ENCODE results near the gene SRC. TPM values are rescaled to one million over a fixed set of nuclear protein-coding genes. Genes with fewer than 3 reads are reported as not detected.

SRC gene
- total and polyA plus RNA-seq, 2 donors (not counting 3 experiments of a cell fraction or from before 2014, with no cell fraction given): 22.6 to 29.4 TPM

- dilution Hi-C loops (cut with MboI; ENCODE audit: extremely low pct_ligation_motif_present, low sequenced_read_pairs) (no loop called here), intact Hi-C loops (cut with micrococcal nuclease) (loop anchor here (2.0 kb wide), 1 partner anchor 144 kb away; the partner anchor contains the start of gene BLCAP)
- Histone ChIP-seq H3K9ac (replicated peaks; ENCODE audit: extremely low read depth, insufficient read depth, low read length) (no peak overlapping the region), H3K9me1 (replicated peaks; ENCODE audit: control insufficient read depth, extremely low read depth, insufficient read depth, low read length) (no peaks in the 10 kb centered on the region), H2AFZ (ENCODE audit: low read depth, low read length) (no peak overlapping the region), H3K4me2 (ENCODE audit: insufficient read depth, low read length) (no peak overlapping the region), H3K27me3 (ENCODE audit: control insufficient read depth in 2 of 2, insufficient read depth in 2 of 2, low read length in 2 of 2) (no peaks in the 10 kb centered on the region), H3K4me3 (replicated peaks in 1 of 3; ENCODE audit: insufficient read depth in 1 of 3, low read depth in 1 of 3, low read length in 3 of 3) (no peak overlapping the region), H3K79me2 (ENCODE audit: control insufficient read depth, insufficient read depth, low read length) (peaks cover 4% of the 10 kb centered on the region), H4K20me1 (replicated peaks; ENCODE audit: control insufficient read depth, extremely low read depth, insufficient read depth, low read length) (no peaks in the 10 kb centered on the region), H3K9me3 (replicated peaks; ENCODE audit: control insufficient read depth, insufficient read depth, low read length) (no peaks in the 10 kb centered on the region), H3K4me1 (ENCODE audit: control insufficient read depth, extremely low read depth, insufficient read depth, low read length) (peaks cover 29% of the 10 kb centered on the region), H3K36me3 (ENCODE audit: control insufficient read depth in 2 of 2, extremely low read depth in 1 of 2, insufficient read depth in 2 of 2, low read length in 2 of 2) (peaks cover 0 to 7% of the 10 kb centered on the region in 2 experiments), H3K27ac (ENCODE audit: insufficient read depth, low read depth, low read length) (no peak overlapping the region)
- POLR2A ChIA-PET: no interaction called here
- no peak for FAIRE-seq
- BruUV-seq (replicated peaks): no TSS peak
- CTCF ChIA-PET: interaction anchor here (0.7 to 4.0 kb wide), 6 partner anchors 30 to 152 kb away, joined by 3 to 32 read pairs (median 7); no protein-coding TSS in a partner anchor
- DNase-seq (ENCODE audit: low read depth, low spot score): no peak
- no peak for TF ChIP-seq FOS (IDR thresholded peaks at IDR 0.05; ENCODE audit: borderline replicate concordance, insufficient read depth, low read length)
Observed at GRCh38 chr20:37382482-37383120, 36.7 kb downstream of the SRC start.

GRCh38 chr20:37383229-37383989 is 37.5 kb downstream of the SRC start:
- Histone ChIP-seq H3K9ac (replicated peaks; ENCODE audit: extremely low read depth, insufficient read depth, low read length) (no peak overlapping the region), H3K36me3 (ENCODE audit: control insufficient read depth in 2 of 2, extremely low read depth in 1 of 2, insufficient read depth in 2 of 2, low read length in 2 of 2) (peaks cover 0 to 10% of the 10 kb centered on the region in 2 experiments), H3K4me1 (ENCODE audit: control insufficient read depth, extremely low read depth, insufficient read depth, low read length) (peaks cover 26% of the 10 kb centered on the region), H3K4me3 (replicated peaks in 1 of 3; ENCODE audit: insufficient read depth in 1 of 3, low read depth in 1 of 3, low read length in 3 of 3) (no peak overlapping the region), H3K27me3 (ENCODE audit: control insufficient read depth in 2 of 2, insufficient read depth in 2 of 2, low read length in 2 of 2) (no peaks in the 10 kb centered on the region), H2AFZ (ENCODE audit: low read depth, low read length) (no peak overlapping the region), H3K9me1 (replicated peaks; ENCODE audit: control insufficient read depth, extremely low read depth, insufficient read depth, low read length) (no peaks in the 10 kb centered on the region), H4K20me1 (replicated peaks; ENCODE audit: control insufficient read depth, extremely low read depth, insufficient read depth, low read length) (no peaks in the 10 kb centered on the region), H3K4me2 (ENCODE audit: insufficient read depth, low read length) (no peak overlapping the region), H3K9me3 (replicated peaks; ENCODE audit: control insufficient read depth, insufficient read depth, low read length) (no peaks in the 10 kb centered on the region), H3K79me2 (ENCODE audit: control insufficient read depth, insufficient read depth, low read length) (peaks cover 4% of the 10 kb centered on the region), H3K27ac (ENCODE audit: insufficient read depth, low read depth, low read length) (no peak overlapping the region)
- dilution Hi-C loops (cut with MboI; ENCODE audit: extremely low pct_ligation_motif_present, low sequenced_read_pairs) (no loop called here), intact Hi-C loops (cut with micrococcal nuclease) (loop anchor here (2.0 kb wide), 1 partner anchor 143 kb away; the partner anchor contains the start of gene BLCAP)
- DNase-seq (ENCODE audit: low read depth, low spot score): peak; percentile 66
- FAIRE-seq: peak; percentile 91
- TF ChIP-seq JUN (IDR thresholded peaks at IDR 0.05; ENCODE audit: borderline replicate concordance, insufficient read depth, insufficient read length, low read depth) (peak; percentile 52), MYC (IDR thresholded peaks at IDR 0.05; ENCODE audit: low read depth, low read length) (no peak), FOS (IDR thresholded peaks at IDR 0.05; ENCODE audit: borderline replicate concordance, insufficient read depth, low read length) (peak; percentile 50), POLR2AphosphoS5 (IDR thresholded peaks at IDR 0.05; ENCODE audit: insufficient read depth, low read depth, low read length) (peak; percentile 32)
- TSS peak; percentile 49 for BruUV-seq (replicated peaks)
- ChIA-PET POLR2A (no interaction called here), CTCF (interaction anchor here (0.7 to 4.0 kb wide), 13 partner anchors 9 to 151 kb away, joined by 3 to 32 read pairs (median 4); no protein-coding TSS in a partner anchor)

Measured in endothelial cell of umbilical vein (primary cell).